GM20000 (cell line): ENCODE measurements around the gene TMEM184B.

Experiments used
- DNase-seq: peaks from one replicate; pipeline ENCODE4 v3.0.0; 2012; ENCODE audit warnings: low spot score
- TF ChIP-seq, protein P1 (sequence below): IDR thresholded peaks from 2 replicates; pipeline ENCODE4 v1.5.1; 2012; ENCODE audit warnings: mild to moderate bottlenecking, control low read depth; ENCODE audit errors: extremely low read depth, missing control alignments

TMEM184B gene

DNA sequence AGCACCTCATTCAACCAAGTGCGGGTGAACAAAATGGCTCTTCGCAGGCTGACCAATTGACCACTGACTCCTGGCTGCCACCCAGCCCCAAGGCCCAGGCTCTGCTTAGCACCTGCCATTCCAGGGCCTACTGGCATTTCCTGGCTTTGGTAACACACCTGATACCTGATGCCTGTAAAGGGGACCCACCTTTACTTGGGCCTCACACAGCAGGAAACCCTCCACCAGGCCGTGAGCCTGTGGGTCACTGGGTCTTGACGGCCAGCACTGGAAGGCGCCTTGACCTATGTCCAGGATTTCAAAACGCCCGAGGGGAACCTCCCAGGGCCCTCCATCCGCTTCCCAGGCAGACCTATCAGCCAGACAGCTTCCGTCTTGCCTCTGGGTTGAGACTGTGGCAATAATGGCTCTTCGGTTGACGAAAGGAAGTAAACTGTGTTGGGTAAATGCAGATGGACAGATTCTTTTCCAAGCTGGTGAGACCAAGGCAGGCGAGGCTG lies 16.8 kb upstream of the TMEM184B start:
- DNase-seq: no peak

DNA sequence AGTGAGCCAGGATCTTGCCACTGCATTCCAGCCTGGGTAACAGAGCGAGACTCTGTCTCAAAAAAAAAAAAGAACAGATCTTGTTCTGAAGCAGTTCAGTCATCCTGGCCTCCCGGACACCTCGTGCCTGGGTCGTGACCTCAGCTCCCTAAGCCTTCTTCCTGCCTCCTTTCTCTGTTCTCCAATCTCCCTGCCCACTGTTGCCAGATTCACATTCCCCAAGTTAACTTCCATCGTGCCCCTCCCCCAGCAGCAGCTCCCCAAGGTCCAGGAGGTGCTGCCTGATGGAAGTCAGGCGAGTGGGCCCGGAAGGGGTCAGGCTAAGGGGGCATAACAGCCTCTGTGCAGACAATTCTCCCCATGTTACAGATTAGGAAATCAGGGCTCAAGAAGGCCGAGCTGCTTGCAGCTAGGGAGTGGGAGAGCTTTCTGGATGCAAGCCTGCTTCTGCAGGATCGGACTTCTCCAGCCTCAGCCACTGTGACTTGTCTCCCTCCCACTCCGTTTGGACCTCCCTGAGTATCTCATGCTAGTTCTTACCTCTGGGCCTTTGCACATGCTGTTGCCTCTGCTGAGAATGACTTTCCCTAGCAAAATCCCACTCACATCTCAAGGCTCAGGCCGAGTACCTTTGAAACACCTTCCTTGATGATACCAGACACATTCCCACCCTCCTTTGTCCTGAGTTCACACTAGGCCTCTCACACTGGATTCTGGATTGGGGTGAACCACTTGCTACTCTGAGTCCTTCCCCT lies 14.3 kb upstream of the TMEM184B start:
- DNase-seq: no peak
- TF ChIP-seq, protein P1, sequence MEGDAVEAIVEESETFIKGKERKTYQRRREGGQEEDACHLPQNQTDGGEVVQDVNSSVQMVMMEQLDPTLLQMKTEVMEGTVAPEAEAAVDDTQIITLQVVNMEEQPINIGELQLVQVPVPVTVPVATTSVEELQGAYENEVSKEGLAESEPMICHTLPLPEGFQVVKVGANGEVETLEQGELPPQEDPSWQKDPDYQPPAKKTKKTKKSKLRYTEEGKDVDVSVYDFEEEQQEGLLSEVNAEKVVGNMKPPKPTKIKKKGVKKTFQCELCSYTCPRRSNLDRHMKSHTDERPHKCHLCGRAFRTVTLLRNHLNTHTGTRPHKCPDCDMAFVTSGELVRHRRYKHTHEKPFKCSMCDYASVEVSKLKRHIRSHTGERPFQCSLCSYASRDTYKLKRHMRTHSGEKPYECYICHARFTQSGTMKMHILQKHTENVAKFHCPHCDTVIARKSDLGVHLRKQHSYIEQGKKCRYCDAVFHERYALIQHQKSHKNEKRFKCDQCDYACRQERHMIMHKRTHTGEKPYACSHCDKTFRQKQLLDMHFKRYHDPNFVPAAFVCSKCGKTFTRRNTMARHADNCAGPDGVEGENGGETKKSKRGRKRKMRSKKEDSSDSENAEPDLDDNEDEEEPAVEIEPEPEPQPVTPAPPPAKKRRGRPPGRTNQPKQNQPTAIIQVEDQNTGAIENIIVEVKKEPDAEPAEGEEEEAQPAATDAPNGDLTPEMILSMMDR: no peak

More for the DNA sequence above, 16.8 kb upstream of the TMEM184B start:
- TF ChIP-seq, protein P1: no peak

DNA sequence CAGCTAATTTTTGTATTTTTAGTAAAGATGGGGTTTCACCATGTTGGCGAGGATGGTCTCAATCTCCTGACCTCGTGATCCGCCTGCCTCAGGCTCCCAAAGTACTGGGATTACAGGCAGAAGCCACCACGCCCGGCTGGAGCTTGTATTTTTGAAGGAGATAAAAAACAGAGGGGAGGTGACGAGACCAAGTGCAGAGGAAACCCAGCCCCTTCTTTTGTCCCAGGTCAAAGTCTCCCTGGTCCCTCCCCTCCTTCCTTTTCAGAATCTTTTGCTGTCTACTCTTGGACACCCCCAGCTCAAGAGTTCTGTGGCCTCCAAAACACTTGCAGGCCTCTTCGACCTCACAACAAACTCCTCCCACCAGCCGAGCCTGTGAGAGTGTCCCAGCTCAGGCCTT lies 12.2 kb upstream of the TMEM184B start:
- no peak for DNase-seq
- TF ChIP-seq, protein P1: no peak

DNA sequence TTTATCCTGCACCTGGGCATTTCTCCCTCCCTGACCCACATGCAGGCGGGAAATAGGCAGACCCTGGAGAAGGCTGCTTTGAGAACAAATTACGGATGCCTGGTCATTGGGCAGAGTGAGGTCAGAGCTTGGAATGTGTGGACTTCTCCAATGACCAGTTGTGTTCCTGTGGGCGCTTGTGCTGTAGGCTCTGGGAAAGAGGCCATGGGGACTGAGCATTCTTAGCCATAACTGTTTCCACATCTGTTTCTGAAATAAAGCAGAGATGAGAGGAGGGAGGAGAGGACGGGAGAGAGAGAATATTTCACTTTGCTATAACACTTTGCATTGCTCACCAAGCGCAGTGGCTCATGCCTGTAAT lies 11.2 kb upstream of the TMEM184B start:
- TF ChIP-seq, protein P1: no peak
- DNase-seq: no peak

DNA sequence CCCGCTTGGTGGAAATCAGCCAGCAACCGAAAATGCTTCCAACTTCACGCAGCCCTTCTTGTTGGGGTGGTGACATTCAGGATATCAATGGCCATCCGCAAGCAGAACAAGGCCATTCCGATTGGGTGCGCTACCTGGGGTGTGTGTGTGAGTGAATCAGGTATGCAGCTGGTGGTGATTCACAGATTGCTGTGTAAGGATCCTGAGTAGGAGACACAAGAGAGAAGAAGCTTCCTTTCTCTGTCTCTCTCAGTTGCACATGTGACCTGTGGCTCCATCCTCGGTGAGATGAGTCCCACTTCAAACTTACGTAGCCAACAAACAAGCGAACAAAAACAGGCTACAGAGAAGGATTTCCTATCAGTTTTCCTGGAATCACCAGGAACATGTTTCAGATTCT lies 9.6 kb upstream of the TMEM184B start:
- DNase-seq: no peak
- TF ChIP-seq, protein P1: no peak

DNA sequence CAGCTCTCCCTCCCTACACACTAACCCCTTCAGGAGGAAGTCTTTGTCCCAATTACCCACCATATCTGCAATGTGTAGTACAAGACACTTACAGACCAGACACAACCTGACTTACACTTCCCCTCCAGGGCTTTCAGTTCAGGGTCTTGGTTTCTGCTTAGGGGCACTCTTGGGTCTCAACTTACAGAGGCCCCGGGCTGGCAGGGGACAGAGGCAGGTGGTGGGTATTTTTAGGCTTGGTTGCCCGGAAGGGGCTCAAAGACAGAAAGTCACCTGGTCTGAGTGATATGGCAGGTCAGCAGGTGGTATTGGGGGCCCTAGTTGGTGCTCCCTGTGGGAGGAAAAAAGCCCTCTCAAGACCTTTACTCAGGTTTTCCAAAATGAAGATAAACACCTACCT lies 3.4 kb upstream of the TMEM184B start:
- TF ChIP-seq, protein P1: no peak
- DNase-seq: no peak

DNA sequence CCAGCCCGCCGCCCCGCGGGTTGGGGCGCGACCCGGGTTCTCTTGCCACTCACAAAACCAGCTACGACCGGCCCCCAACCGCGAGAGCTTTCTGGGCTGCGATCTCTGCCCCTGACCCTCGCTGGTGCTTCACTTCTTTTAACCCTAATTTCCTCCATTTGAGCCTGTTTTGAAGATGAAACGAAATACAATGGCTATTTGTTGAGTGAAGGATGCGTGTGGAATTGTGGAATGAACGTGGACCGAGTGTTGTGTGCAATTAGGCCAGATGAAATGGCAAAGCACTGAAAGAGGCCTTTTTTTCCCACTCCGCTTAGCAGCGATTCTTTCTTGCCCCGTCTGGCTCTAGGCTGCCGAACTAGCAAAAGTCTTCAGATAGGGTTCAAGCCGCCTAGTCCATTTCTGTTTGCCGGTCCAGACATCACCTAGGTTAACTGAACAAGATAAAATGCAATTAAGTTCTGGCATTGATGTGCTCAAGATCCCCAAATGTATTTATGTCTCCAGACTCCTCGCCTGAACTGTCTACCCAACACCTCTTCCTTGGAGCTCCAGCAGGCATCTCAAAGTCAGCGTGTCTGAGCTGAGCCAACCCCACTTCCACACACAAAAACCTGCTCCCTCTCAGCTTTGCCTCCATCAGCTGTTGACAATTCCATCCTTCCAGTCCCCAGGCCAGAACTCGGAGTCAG lies 471 bp upstream of the TMEM184B start:
- no peak for DNase-seq
- TF ChIP-seq, protein P1: no peak
